ENCODE results near the gene LLCFC1.

The LLCFC1 gene

GRCh38 chr7:142935941-142936565 is 3.2 kb upstream of the LLCFC1 start:
- no peak overlapping the region for H3K4me3 ChIP-seq (ENCODE audit: low read depth, low read length)
- no peak for DNase-seq (ENCODE audit: low read depth)

GRCh38 chr7:142938611-142939010 is 673 bp upstream of the LLCFC1 start:
- no peak for DNase-seq (ENCODE audit: low read depth)
- H3K4me3 ChIP-seq (ENCODE audit: low read depth, low read length): no peak overlapping the region

- H3K4me3 ChIP-seq (ENCODE audit: low read depth, low read length): no peak overlapping the region
- no peak for DNase-seq (ENCODE audit: low read depth)
These were observed 1.8 kb downstream of the LLCFC1 start for GRCh38 chr7:142940966-142941535.

- DNase-seq (ENCODE audit: low read depth): no peak
- H3K4me3 ChIP-seq (ENCODE audit: low read depth, low read length): no peak overlapping the region
These were observed 2.3 kb downstream of the LLCFC1 start for GRCh38 chr7:142941541-142941940.

GRCh38 chr7:142942746-142943145 is 3.5 kb downstream of the LLCFC1 start:
- no peak overlapping the region for H3K4me3 ChIP-seq (ENCODE audit: low read depth, low read length)
- no peak for DNase-seq (ENCODE audit: low read depth)

GRCh38 chr7:142943706-142944268 is 4.5 kb downstream of the LLCFC1 start:
- no peak for DNase-seq (ENCODE audit: low read depth)
- H3K4me3 ChIP-seq (ENCODE audit: low read depth, low read length): no peak overlapping the region

GRCh38 chr7:142945001-142945400 is 5.7 kb downstream of the LLCFC1 start:
- H3K4me3 ChIP-seq (ENCODE audit: low read depth, low read length): no peak overlapping the region
- no peak for DNase-seq (ENCODE audit: low read depth)

GRCh38 chr7:142948603-142949002 is 9.3 kb downstream of the LLCFC1 start:
- no peak for DNase-seq (ENCODE audit: low read depth)
- no peak overlapping the region for H3K4me3 ChIP-seq (ENCODE audit: low read depth, low read length)

GRCh38 chr7:142950235-142950634 is 11.0 kb downstream of the LLCFC1 start:
- no peak overlapping the region for H3K4me3 ChIP-seq (ENCODE audit: low read depth, low read length)
- no peak for DNase-seq (ENCODE audit: low read depth)

GRCh38 chr7:142954680-142955268 is 15.5 kb downstream of the LLCFC1 start:
- no peak for DNase-seq (ENCODE audit: low read depth)
- no peak overlapping the region for H3K4me3 ChIP-seq (ENCODE audit: low read depth, low read length)

- no peak for DNase-seq (ENCODE audit: low read depth)
- no peak overlapping the region for H3K4me3 ChIP-seq (ENCODE audit: low read depth, low read length)
These were observed 17.8 kb downstream of the LLCFC1 start for GRCh38 chr7:142956951-142957623.

GRCh38 chr7:142957723-142958122 is 18.4 kb downstream of the LLCFC1 start:
- no peak for DNase-seq (ENCODE audit: low read depth)

GRCh38 chr7:142959202-142959601 is 19.9 kb downstream of the LLCFC1 start:
- DNase-seq (ENCODE audit: low read depth): no peak
- H3K4me3 ChIP-seq (ENCODE audit: low read depth, low read length): no peak overlapping the region

More at GRCh38 chr7:142957723-142958122, 18.4 kb downstream of the LLCFC1 start:
- H3K4me3 ChIP-seq (ENCODE audit: low read depth, low read length): no peak overlapping the region

- no peak for DNase-seq (ENCODE audit: low read depth)
- no peak overlapping the region for H3K4me3 ChIP-seq (ENCODE audit: low read depth, low read length)
These were observed 21.8 kb downstream of the LLCFC1 start for GRCh38 chr7:142960955-142961512.

- no peak for DNase-seq (ENCODE audit: low read depth)
- H3K4me3 ChIP-seq (ENCODE audit: low read depth, low read length): no peak overlapping the region
These were observed 22.3 kb downstream of the LLCFC1 start for GRCh38 chr7:142961595-142961972.

GRCh38 chr7:142961973-142962926 is 23.0 kb downstream of the LLCFC1 start, which contains the start of gene KEL:
TSS of gene KEL (minus strand) at chr7:142962363. CDS start at chr7:142962206, 157 bp downstream.
- no peak within 1 kb of the TSS for H3K4me3 ChIP-seq (ENCODE audit: low read depth, low read length)
- DNase-seq (ENCODE audit: low read depth): no peak

- DNase-seq (ENCODE audit: low read depth): no peak
- H3K4me3 ChIP-seq (ENCODE audit: low read depth, low read length): no peak overlapping the region
These were observed 23.7 kb downstream of the LLCFC1 start for GRCh38 chr7:142962991-142963390.

- DNase-seq (ENCODE audit: low read depth): no peak
- no peak overlapping the region for H3K4me3 ChIP-seq (ENCODE audit: low read depth, low read length)
These were observed 24.7 kb downstream of the LLCFC1 start for GRCh38 chr7:142963993-142964392.
